H1 (cell line): ENCODE measurements around the gene STAT3. TPM values are rescaled to one million over a fixed set of nuclear protein-coding genes. Genes with fewer than 3 reads are reported as not detected.

ENCODE experiments used
- CTCF ChIA-PET: fragments of 300-600 bp; sonication (Branson Sonifier 250); formaldehyde crosslinking; loops from one replicate; lab custom pipeline; 2021; ENCODE audit not compliant: partially characterized antibody; lab: Charles Lee
- POLR2A ChIA-PET: fragments of 300-600 bp; sonication (Branson Sonifier 250); formaldehyde crosslinking; loops from one replicate; lab custom pipeline; 2021; ENCODE audit warnings: inconsistent platforms; ENCODE audit not compliant: partially characterized antibody; lab: Charles Lee
- DNase-seq, 2 experiments: peaks; one replicate each; pipeline versions ENCODE4 v3.0.0 to v3.0.0-alpha.2; 2010 to 2022; ENCODE audit warnings: low spot score in 2 of 2, low read depth in 1 of 2, mixed read lengths in 1 of 2
- FAIRE-seq: peaks from 2 replicates; lab custom pipeline; 2011; peaks lifted over from hg19 to GRCh38; lab: Jason Lieb, UNC
- H2AFZ ChIP-seq: 2 replicates; pipeline ENCODE4 v1.8.1; 2012; ENCODE audit warnings: low read length, inconsistent platforms
- H2AK5ac ChIP-seq: 2 replicates; pipeline ENCODE4 v1.6.1; 2013; ENCODE audit warnings: low read depth, low read length
- H2BK120ac ChIP-seq: replicated peaks from 2 replicates; pipeline ENCODE3; 2013; ENCODE audit warnings: low read depth, low read length, inconsistent platforms
- H2BK12ac ChIP-seq: 2 replicates; pipeline ENCODE4 v1.6.1; 2013; ENCODE audit warnings: low read depth, low read length
- H2BK15ac ChIP-seq: 2 replicates; pipeline ENCODE4 v1.6.1; 2013; ENCODE audit warnings: low read length
- H2BK20ac ChIP-seq: 2 replicates; pipeline ENCODE4 v1.6.1; 2013; ENCODE audit warnings: low read length
- H2BK5ac ChIP-seq: 2 replicates; pipeline ENCODE4 v1.6.1; 2013; ENCODE audit warnings: low read depth, low read length
- H3K14ac ChIP-seq: 2 replicates; pipeline ENCODE4 v1.6.1; 2013; ENCODE audit warnings: inconsistent platforms; ENCODE audit not compliant: insufficient read length
- H3K18ac ChIP-seq: 2 replicates; pipeline ENCODE4 v1.6.1; 2013; ENCODE audit warnings: low read length; ENCODE audit errors: extremely low read depth
- H3K23ac ChIP-seq: 2 replicates; pipeline ENCODE4 v1.6.1; 2013; ENCODE audit warnings: inconsistent platforms; ENCODE audit not compliant: insufficient read length
- H3K23me2 ChIP-seq: 2 replicates; pipeline ENCODE4 v1.6.1; 2013; ENCODE audit warnings: low read depth, low read length
- H3K27ac ChIP-seq: 2 replicates; pipeline ENCODE4 v1.6.1; 2011; ENCODE audit warnings: low read depth, low read length, inconsistent platforms
- H3K27me3 ChIP-seq, 4 experiments: replicated peaks in 1 of 4; 1 replicate in 1 of 4; 2 replicates in 3 of 4; pipeline versions ENCODE4 v1.6.1 to v1.8.1; 2011 to 2013; ENCODE audit warnings: low read length in 3 of 4, mild to moderate bottlenecking in 3 of 4, inconsistent platforms in 2 of 4, mixed read lengths in 2 of 4, moderate library complexity in 1 of 4; ENCODE audit not compliant: control insufficient read depth in 3 of 4, insufficient read depth in 3 of 4; ENCODE audit errors: extremely low read depth in 1 of 4
- H3K36me3 ChIP-seq, 4 experiments: 2 replicates each; pipeline versions ENCODE4 v1.6.1 to v1.8.1; 2011 to 2013; ENCODE audit warnings: mild to moderate bottlenecking in 4 of 4, low read length in 3 of 4, moderate library complexity in 2 of 4, control low read depth in 1 of 4, inconsistent platforms in 1 of 4; ENCODE audit not compliant: insufficient read depth in 4 of 4, control insufficient read depth in 2 of 4
- H3K4ac ChIP-seq: replicated peaks from 2 replicates; pipeline ENCODE3; 2013; ENCODE audit warnings: low read length, low read depth, mixed read lengths, inconsistent platforms; ENCODE audit not compliant: insufficient read length
- H3K4me1 ChIP-seq, 4 experiments: replicated peaks in 1 of 4; 1 replicate in 1 of 4; 2 replicates in 3 of 4; pipeline versions ENCODE4 v1.6.1 to v1.8.1; 2011 to 2013; ENCODE audit warnings: low read length in 3 of 4, inconsistent platforms in 2 of 4, mixed read lengths in 1 of 4; ENCODE audit not compliant: insufficient read depth in 4 of 4, control insufficient read depth in 3 of 4
- H3K4me2 ChIP-seq, 2 experiments: 2 replicates each; pipeline versions ENCODE4 v1.6.1 to v1.8.1; 2011 to 2013; ENCODE audit warnings: low read depth in 2 of 2, low read length in 2 of 2, control low read depth in 1 of 2, inconsistent platforms in 1 of 2, mild to moderate bottlenecking in 1 of 2; ENCODE audit not compliant: insufficient read depth in 1 of 2
- H3K4me3 ChIP-seq, 4 experiments: fragments of 200-600, 300-600 bp in 1 of 4; sonication (generic), shearing (Covaris generic), sonication (Bioruptor Twin) in 1 of 4; 2 replicates each; pipeline versions ENCODE4 v1.5.1 to v1.8.1; 2011 to 2016; ENCODE audit warnings: low read length in 4 of 4, low read depth in 3 of 4, control low read depth in 2 of 4, inconsistent platforms in 2 of 4, mild to moderate bottlenecking in 2 of 4, mixed read lengths in 1 of 4, moderate library complexity in 1 of 4; ENCODE audit not compliant: insufficient read depth in 2 of 4; ENCODE audit errors: extremely low read depth in 1 of 4
- H3K56ac ChIP-seq: replicated peaks from 2 replicates; pipeline ENCODE3; 2013; ENCODE audit warnings: low read depth, mild to moderate bottlenecking, mixed read lengths, low read length, inconsistent platforms; ENCODE audit not compliant: insufficient read length
- H3K79me1 ChIP-seq: 2 replicates; pipeline ENCODE4 v1.6.1; 2013; ENCODE audit warnings: low read depth, low read length, control low read depth
- H3K79me2 ChIP-seq, 2 experiments: 2 replicates each; pipeline versions ENCODE4 v1.6.1 to v1.8.1; 2012 to 2013; ENCODE audit warnings: low read length in 2 of 2, mild to moderate bottlenecking in 2 of 2, inconsistent platforms in 1 of 2; ENCODE audit not compliant: insufficient read depth in 2 of 2, control insufficient read depth in 1 of 2
- H3K9ac ChIP-seq, 4 experiments: replicated peaks in 1 of 4; 1 replicate in 1 of 4; 2 replicates in 3 of 4; pipeline versions ENCODE4 v1.6.1 to v1.8.1; 2011 to 2013; ENCODE audit warnings: low read depth in 3 of 4, low read length in 3 of 4, control low read depth in 2 of 4, mild to moderate bottlenecking in 2 of 4, moderate library complexity in 2 of 4, inconsistent platforms in 1 of 4; ENCODE audit errors: extremely low read depth in 1 of 4
- H3K9me3 ChIP-seq, 2 experiments: 2 replicates each; pipeline versions ENCODE4 v1.6.1 to v1.8.1; 2012 to 2013; ENCODE audit warnings: mild to moderate bottlenecking in 2 of 2, moderate library complexity in 2 of 2, control low read depth in 1 of 2, inconsistent platforms in 1 of 2, low read depth in 1 of 2, low read length in 1 of 2, mixed read lengths in 1 of 2; ENCODE audit not compliant: insufficient read depth in 2 of 2
- H4K20me1 ChIP-seq, 2 experiments: replicated peaks in 1 of 2; 2 replicates each; pipeline versions ENCODE3 to v1.8.1; 2011 to 2013; ENCODE audit warnings: inconsistent platforms in 2 of 2, low read length in 2 of 2, mild to moderate bottlenecking in 1 of 2; ENCODE audit not compliant: insufficient read depth in 2 of 2, control insufficient read depth in 1 of 2
- H4K5ac ChIP-seq: 2 replicates; pipeline ENCODE4 v1.6.1; 2013; ENCODE audit warnings: low read length, low read depth, mixed read lengths, inconsistent platforms; ENCODE audit not compliant: insufficient read length
- H4K8ac ChIP-seq: 2 replicates; pipeline ENCODE4 v1.8.0; 2013; ENCODE audit warnings: mild to moderate bottlenecking, moderate library complexity, low read length, inconsistent platforms; ENCODE audit not compliant: insufficient read depth; ENCODE audit errors: extremely low read depth
- H4K91ac ChIP-seq: replicated peaks from 2 replicates; pipeline ENCODE3; 2013; ENCODE audit warnings: low read length, mixed read lengths, inconsistent platforms; ENCODE audit not compliant: insufficient read length
- ATF3 ChIP-seq: IDR thresholded peaks from 2 replicates; pipeline ENCODE4 v1.6.1; 2011; ENCODE audit warnings: low read depth, mild to moderate bottlenecking, low read length; ENCODE audit not compliant: insufficient read depth
- CHD1 ChIP-seq: IDR thresholded peaks from 2 replicates; pipeline ENCODE4 v1.6.1; 2012; ENCODE audit warnings: low read depth, low read length, improper control_type of control experiment
- EZH2 ChIP-seq: fragments of 200-600 bp; sonication (generic); IDR thresholded peaks from 2 replicates; pipeline ENCODE4 v1.7.1; 2012; ENCODE audit warnings: low read depth, mild to moderate bottlenecking, moderate library complexity, low read length, inconsistent platforms; ENCODE audit not compliant: severe bottlenecking
- WGBS, 2 experiments: shearing (Covaris generic) in 1 of 2; methylation state at CpG; one replicate each; pipeline versions ENCODE4 v1.1.6 to v1.1.7; 2013 to 2015; ENCODE audit warnings: low lambda C conversion rate in 2 of 2, mixed read lengths in 2 of 2, inconsistent platforms in 1 of 2, low coverage in 1 of 2, missing lambda C conversion rate in 1 of 2; ENCODE audit not compliant: insufficient replicate concordance in 2 of 2, insufficient coverage in 1 of 2, insufficient read length in 1 of 2; ENCODE audit errors: extremely low coverage in 1 of 2, missing lambda C conversion rate in 1 of 2; 5-methylcytosine and 5-hydroxymethylcytosine counted together
- polyA plus RNA-seq, 7 experiments: library from polyadenylated mRNA; depleted of rRNA in 3 of 7; stranded (reverse) in 5 of 7; unstranded in 2 of 7; fragments of >200 nt in 5 of 7; fragments of 200-250 nt in 2 of 7; gene quantifications; 1 replicate in 5 of 7; 2 replicates in 1 of 7; 4 replicates in 1 of 7; pipeline versions ENCODE4 v1.2.1 to v1.2.3, GENCODE V29; 2011 to 2013; ENCODE audit warnings: missing spikeins in 2 of 7, mixed read lengths in 2 of 7
- total RNA-seq: library from RNA; stranded (reverse); fragmentation: NEBNext Ultra II Directional; extraction: Animal tissue kit (Norgen Biotek cat#: 25700); gene quantifications from 2 replicates; pipeline ENCODE4 v1.2.1, GENCODE V29; 2021

STAT3 gene
- total and polyA plus RNA-seq, 2 of the 8 experiments (the other 6 are each of a cell fraction or from before 2014, with no cell fraction given): 38.4 to 94.1 TPM

GRCh38 chr17:42294469-42295398 lies 93.5 kb downstream of the STAT3 start:
- no peaks in the 10 kb centered on the region for H4K20me1 ChIP-seq
- no peak overlapping the region for H2BK5ac ChIP-seq
- TF ChIP-seq EZH2 (no peak), CHD1 (no peak), ATF3 (no peak)
- TF ChIP-seq, all 59 proteins: peak for 0
- no peak overlapping the region for H3K14ac ChIP-seq
- H2AFZ ChIP-seq: no peak overlapping the region
- H3K36me3 ChIP-seq: no peaks in the 10 kb centered on the region
- H3K27ac ChIP-seq: no peak overlapping the region
- H3K79me2 ChIP-seq: no peaks in the 10 kb centered on the region
- H3K56ac ChIP-seq: no peak overlapping the region
- H2BK15ac ChIP-seq: no peak overlapping the region
- H4K5ac ChIP-seq: no peak overlapping the region
- no peak overlapping the region for H2BK120ac ChIP-seq
- H2BK20ac ChIP-seq: no peak overlapping the region
- no peak overlapping the region for H3K23ac ChIP-seq
- H4K91ac ChIP-seq: no peak overlapping the region
- FAIRE-seq (no peak), DNase-seq (no peak)
- no peak overlapping the region for H3K4me2 ChIP-seq
- H3K79me1 ChIP-seq: no peaks in the 10 kb centered on the region; the same call in 1 of the 2 replicates
- H3K9me3 ChIP-seq: no peaks in the 10 kb centered on the region
- peaks cover 0 to 6% (median 1%) of the 10 kb centered on the region in 4 experiments; a peak in 4 of 7 replicates for H3K27me3 ChIP-seq
- no peaks in the 10 kb centered on the region; a peak in 1 of 7 replicates for H3K4me1 ChIP-seq
- no peak overlapping the region; the same call in 1 of the 2 replicates for H4K8ac ChIP-seq
- no peak overlapping the region for H3K18ac ChIP-seq
- H2BK12ac ChIP-seq: no peak overlapping the region
- ChIA-PET CTCF (interaction anchor here (0.6 to 2.0 kb wide), 8 partner anchors 9 to 240 kb away, joined by 3 to 5 read pairs (median 4); no protein-coding TSS in a partner anchor), POLR2A (no interaction called here)
- 93% methylated on average over 10 of the region's 12 CpGs; no CpG with 5 or more reads in 1 of the 2 experiments for WGBS, 2 experiments
- no peak overlapping the region for H2AK5ac ChIP-seq
- H3K23me2 ChIP-seq: no peaks in the 10 kb centered on the region
- H3K9ac ChIP-seq: no peak overlapping the region
- no peak overlapping the region for H3K4me3 ChIP-seq
- no peak overlapping the region for H3K4ac ChIP-seq
